ENCODE results near the gene TIAL1. TPM values are rescaled to one million over a fixed set of nuclear protein-coding genes. Genes with fewer than 3 reads are reported as not detected.
A peak's percentile ranks its signal among the peaks of the same experiment; 100 is the strongest.

Gene TIAL1
- total RNA-seq, 1 experiment from 2014 or later: 174 TPM

DNA sequence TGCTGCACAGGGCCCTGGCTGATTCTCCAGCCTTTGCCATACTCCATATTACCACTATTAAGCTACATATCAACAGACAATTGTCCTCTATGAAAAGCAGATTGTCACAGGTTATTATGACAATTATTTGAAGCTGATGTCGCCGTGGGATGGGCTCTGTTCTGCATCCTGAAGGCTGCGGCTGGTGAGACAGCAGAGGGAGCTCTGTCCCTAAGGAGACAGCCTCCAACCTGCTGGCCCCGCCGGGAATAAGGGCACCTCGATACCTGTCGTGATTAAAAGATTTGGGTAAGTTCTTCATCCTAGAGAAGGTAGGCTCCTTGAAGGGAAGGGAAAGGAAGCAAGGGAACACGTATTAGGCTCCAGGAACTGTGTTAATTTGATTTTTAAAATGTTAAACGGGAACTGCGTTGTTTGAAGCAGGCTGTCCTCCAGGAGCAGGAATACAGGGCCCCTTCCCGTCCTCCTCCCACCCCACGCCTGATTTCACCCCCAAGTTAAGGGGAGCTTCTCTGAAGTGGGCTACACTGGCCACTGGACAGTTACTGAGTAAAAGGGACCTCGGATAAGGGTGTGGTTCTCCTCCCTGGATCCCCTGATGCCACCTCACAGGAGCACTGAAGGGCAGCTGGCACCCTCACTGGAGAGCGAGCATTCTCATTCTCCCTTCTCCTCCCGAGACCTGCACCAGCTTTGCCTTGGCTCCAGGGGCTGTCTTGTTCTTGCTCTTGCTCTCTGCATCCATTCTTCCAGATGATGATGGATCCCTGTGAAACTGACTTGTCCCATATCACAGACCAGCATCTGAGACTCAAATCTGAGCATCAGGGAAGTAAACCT, 11.8 kb upstream of the TIAL1 start:
- POLR2A ChIA-PET: interaction anchor here (0.6 to 1.0 kb wide), 4 partner anchors 11 to 117 kb away, joined by 3 to 6 read pairs (median 4); partner anchors contain the start of genes BAG3, INPP5F, RGS10 and TIAL1
- no peak overlapping the region for H3K27ac Mint-ChIP-seq (ENCODE audit: unreplicated experiment)

DNA sequence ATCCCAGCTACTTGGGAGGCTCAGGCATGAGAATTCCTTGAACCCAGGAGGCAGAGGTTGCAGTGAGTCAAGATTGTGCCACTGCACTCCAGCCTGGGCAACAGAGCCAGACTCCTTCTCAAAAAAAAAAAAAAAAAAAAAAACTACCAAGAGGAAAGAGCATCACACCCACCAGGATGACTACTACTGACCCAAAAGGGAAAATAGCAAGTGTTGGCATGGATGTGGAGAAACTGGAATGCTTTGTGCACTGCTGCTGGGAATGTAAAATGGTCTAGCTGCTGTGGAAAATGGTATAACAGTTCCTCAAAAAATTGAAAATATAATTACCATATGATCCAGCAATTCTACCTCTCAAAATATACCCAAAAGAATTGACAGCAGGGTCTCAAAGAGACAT, 7.7 kb upstream of the TIAL1 start:
- ChIA-PET POLR2A (no interaction called here), CTCF (interaction anchor here (0.6 kb wide), 1 partner anchor 15 kb away, joined by 4 read pairs; no protein-coding TSS in a partner anchor)
- H3K9me3 ChIP-seq: no peaks in the 10 kb centered on the region
- H3K27me3 ChIP-seq (replicated peaks; ENCODE audit: control insufficient read depth, insufficient read depth, low read length): no peaks in the 10 kb centered on the region
- Mint-ChIP-seq H3K9me3 (ENCODE audit: unreplicated experiment) (no peaks in the 10 kb centered on the region), H3K4me1 (ENCODE audit: low read depth, unreplicated experiment) (peaks cover 12% of the 10 kb centered on the region), H3K4me3 (ENCODE audit: unreplicated experiment) (no peak overlapping the region), H3K27ac (ENCODE audit: unreplicated experiment) (no peak overlapping the region), H3K27me3 (ENCODE audit: insufficient read depth, unreplicated experiment) (peaks cover 3% of the 10 kb centered on the region), H3K36me3 (ENCODE audit: insufficient read depth, unreplicated experiment) (no peaks in the 10 kb centered on the region)
- intact Hi-C loops (cut with micrococcal nuclease; ENCODE audit: unreplicated experiment): no loop called here
- no peaks in the 10 kb centered on the region; the same call in 1 of the 2 replicates for H3K4me1 ChIP-seq
- H3K4me3 ChIP-seq (ENCODE audit: low read depth, low read length): no peak overlapping the region
- DNase-seq: no peak
- BruUV-seq (replicated peaks): no TSS peak
- H3K36me3 ChIP-seq (ENCODE audit: control insufficient read depth, insufficient read depth, low read length): no peaks in the 10 kb centered on the region
- TF ChIP-seq, protein P1, sequence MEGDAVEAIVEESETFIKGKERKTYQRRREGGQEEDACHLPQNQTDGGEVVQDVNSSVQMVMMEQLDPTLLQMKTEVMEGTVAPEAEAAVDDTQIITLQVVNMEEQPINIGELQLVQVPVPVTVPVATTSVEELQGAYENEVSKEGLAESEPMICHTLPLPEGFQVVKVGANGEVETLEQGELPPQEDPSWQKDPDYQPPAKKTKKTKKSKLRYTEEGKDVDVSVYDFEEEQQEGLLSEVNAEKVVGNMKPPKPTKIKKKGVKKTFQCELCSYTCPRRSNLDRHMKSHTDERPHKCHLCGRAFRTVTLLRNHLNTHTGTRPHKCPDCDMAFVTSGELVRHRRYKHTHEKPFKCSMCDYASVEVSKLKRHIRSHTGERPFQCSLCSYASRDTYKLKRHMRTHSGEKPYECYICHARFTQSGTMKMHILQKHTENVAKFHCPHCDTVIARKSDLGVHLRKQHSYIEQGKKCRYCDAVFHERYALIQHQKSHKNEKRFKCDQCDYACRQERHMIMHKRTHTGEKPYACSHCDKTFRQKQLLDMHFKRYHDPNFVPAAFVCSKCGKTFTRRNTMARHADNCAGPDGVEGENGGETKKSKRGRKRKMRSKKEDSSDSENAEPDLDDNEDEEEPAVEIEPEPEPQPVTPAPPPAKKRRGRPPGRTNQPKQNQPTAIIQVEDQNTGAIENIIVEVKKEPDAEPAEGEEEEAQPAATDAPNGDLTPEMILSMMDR (IDR thresholded peaks at IDR 0.05; ENCODE audit: insufficient read depth in 1 of 2, low read depth in 1 of 2, low read length in 1 of 2, severe bottlenecking in 1 of 2, unreplicated experiment in 1 of 2): no peak

More for the DNA sequence above, 11.8 kb upstream of the TIAL1 start:
- H3K4me3 ChIP-seq (ENCODE audit: low read depth, low read length): peak overlapping the region; percentile 22; the same call in 1 of the 2 replicates
- H3K9me3 ChIP-seq: no peaks in the 10 kb centered on the region
- H3K9me3 Mint-ChIP-seq (ENCODE audit: unreplicated experiment): no peaks in the 10 kb centered on the region
- H3K4me3 Mint-ChIP-seq (ENCODE audit: unreplicated experiment): peak overlapping the region; percentile 67
- intact Hi-C loops (cut with micrococcal nuclease; ENCODE audit: unreplicated experiment): loop anchor here (1.0 to 2.0 kb wide), 5 partner anchors 44 to 251 kb away; no protein-coding TSS in a partner anchor
- CTCF ChIA-PET: interaction anchor here (0.6 to 1.6 kb wide), 10 partner anchors 11 to 409 kb away, joined by 3 to 9 read pairs (median 6); partner anchors contain the start of genes BAG3, INPP5F and TIAL1
- no TSS peak for BruUV-seq (replicated peaks)
- no peaks in the 10 kb centered on the region for H3K36me3 Mint-ChIP-seq (ENCODE audit: insufficient read depth, unreplicated experiment)
- no peaks in the 10 kb centered on the region for H3K27me3 ChIP-seq (replicated peaks; ENCODE audit: control insufficient read depth, insufficient read depth, low read length)
- no peaks in the 10 kb centered on the region for H3K27me3 Mint-ChIP-seq (ENCODE audit: insufficient read depth, unreplicated experiment)
- no peaks in the 10 kb centered on the region; the same call in 1 of the 2 replicates for H3K4me1 ChIP-seq
- TF ChIP-seq, protein P1 (IDR thresholded peaks at IDR 0.05; ENCODE audit: insufficient read depth in 1 of 2, low read depth in 1 of 2, low read length in 1 of 2, severe bottlenecking in 1 of 2, unreplicated experiment in 1 of 2): peak; percentile 76 to 92
- DNase-seq: peak; percentile 68 to 74
- peaks cover 12% of the 10 kb centered on the region for H3K4me1 Mint-ChIP-seq (ENCODE audit: low read depth, unreplicated experiment)
- H3K36me3 ChIP-seq (ENCODE audit: control insufficient read depth, insufficient read depth, low read length): no peaks in the 10 kb centered on the region

DNA sequence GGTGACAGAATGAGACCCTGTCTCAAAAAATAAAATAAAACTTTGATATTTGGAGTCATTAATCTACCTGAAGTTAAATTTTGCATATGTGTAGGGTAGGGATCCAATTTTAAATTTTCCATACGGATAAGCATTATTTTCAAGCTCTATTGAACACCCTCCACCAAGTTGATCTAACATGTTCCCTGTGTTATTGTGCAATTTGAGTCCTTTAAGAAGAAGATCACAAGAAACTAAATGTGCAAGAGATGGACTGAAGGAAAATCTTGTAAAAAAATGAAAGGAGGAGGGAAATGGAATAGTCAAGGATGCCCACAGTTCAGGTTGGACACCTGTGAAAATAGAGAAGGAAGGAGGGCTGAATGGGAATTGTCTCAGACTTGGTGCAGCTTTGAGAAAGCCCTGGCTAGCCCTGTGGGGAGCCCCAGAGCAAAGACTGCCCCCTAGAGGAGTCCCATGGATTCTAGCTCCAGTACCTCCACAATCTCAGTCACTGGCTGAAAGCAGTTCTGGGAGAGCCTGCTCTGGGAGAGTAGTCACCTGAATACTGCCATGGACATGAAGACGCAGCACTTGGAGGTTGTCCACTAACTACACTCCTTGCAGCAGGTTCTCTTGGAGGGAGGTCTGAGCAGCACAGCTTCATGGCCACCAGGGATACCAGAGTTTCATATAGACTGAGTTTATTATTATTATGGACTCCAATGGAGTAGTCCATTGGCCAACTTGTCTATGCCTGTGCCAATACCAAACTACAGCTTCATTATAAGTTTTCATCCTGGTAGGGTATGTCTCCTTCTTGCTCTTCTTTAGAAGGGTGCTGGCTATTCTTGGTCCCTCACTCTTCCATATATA, 5.7 kb upstream of the TIAL1 start:
- Histone ChIP-seq H3K27me3 (replicated peaks; ENCODE audit: control insufficient read depth, insufficient read depth, low read length) (no peaks in the 10 kb centered on the region), H3K9me3 (no peaks in the 10 kb centered on the region), H3K4me1 (peaks cover 5% of the 10 kb centered on the region; the same call in 1 of the 2 replicates), H3K36me3 (ENCODE audit: control insufficient read depth, insufficient read depth, low read length) (no peaks in the 10 kb centered on the region), H3K4me3 (ENCODE audit: low read depth, low read length) (no peak overlapping the region)
- intact Hi-C loops (cut with micrococcal nuclease; ENCODE audit: unreplicated experiment): no loop called here
- ChIA-PET CTCF (interaction anchor here (0.8 to 1.1 kb wide), 3 partner anchors 10 to 68 kb away, joined by 3 to 6 read pairs (median 4); no protein-coding TSS in a partner anchor), POLR2A (no interaction called here)
- peak in 1 of 2 experiments; percentile 35 for DNase-seq
- H3K27ac Mint-ChIP-seq (ENCODE audit: unreplicated experiment): no peak overlapping the region
- TF ChIP-seq, protein P1 (IDR thresholded peaks at IDR 0.05; ENCODE audit: insufficient read depth in 1 of 2, low read depth in 1 of 2, low read length in 1 of 2, severe bottlenecking in 1 of 2, unreplicated experiment in 1 of 2): peak in 1 of 2 experiments; percentile 40
- BruUV-seq (replicated peaks): no TSS peak
- H3K4me3 Mint-ChIP-seq (ENCODE audit: unreplicated experiment): no peak overlapping the region
- peaks cover 5% of the 10 kb centered on the region for H3K4me1 Mint-ChIP-seq (ENCODE audit: low read depth, unreplicated experiment)
- peaks cover 3% of the 10 kb centered on the region for H3K27me3 Mint-ChIP-seq (ENCODE audit: insufficient read depth, unreplicated experiment)
- no peaks in the 10 kb centered on the region for H3K9me3 Mint-ChIP-seq (ENCODE audit: unreplicated experiment)
- H3K36me3 Mint-ChIP-seq (ENCODE audit: insufficient read depth, unreplicated experiment): peaks cover 5% of the 10 kb centered on the region

Measured in Caco-2 (cell line).